ENCODE results near the gene PLCD3.

Gene PLCD3

GRCh38 chr17:45132320-45132571 is at the start of gene PLCD3:
PLCD3 (minus strand) TSS chr17:45132515; CDS start chr17:45132410, 105 bp downstream.
- H3K4me3 ChIP-seq (ENCODE audit: low read depth, low read length) = peak within 1 kb of the TSS; percentile 49
- DNase-seq (ENCODE audit: low read depth) = no peak
- TF ChIP-seq POLR2A (IDR thresholded peaks at IDR 0.05; ENCODE audit: extremely low read depth, insufficient read length) (no peak), MAX (IDR thresholded peaks at IDR 0.05; ENCODE audit: low read depth, low read length) (no peak), MYC (IDR thresholded peaks at IDR 0.05; ENCODE audit: low read depth, low read length) (no peak), CTCF (IDR thresholded peaks at IDR 0.05; ENCODE audit: low read depth, low read length) (no peak)

- TF ChIP-seq CTCF (IDR thresholded peaks at IDR 0.05; ENCODE audit: low read depth, low read length) (no peak), MAX (IDR thresholded peaks at IDR 0.05; ENCODE audit: low read depth, low read length) (no peak), POLR2A (IDR thresholded peaks at IDR 0.05; ENCODE audit: extremely low read depth, insufficient read length) (no peak), MYC (IDR thresholded peaks at IDR 0.05; ENCODE audit: low read depth, low read length) (no peak)
- no peak overlapping the region for H3K4me3 ChIP-seq (ENCODE audit: low read depth, low read length)
- peak; percentile 21 for DNase-seq (ENCODE audit: low read depth)
Measured at GRCh38 chr17:45177563-45177962, 45.2 kb upstream of the PLCD3 start.

GRCh38 chr17:45175759-45176115 is 43.4 kb upstream of the PLCD3 start:
- H3K4me3 ChIP-seq (ENCODE audit: low read depth, low read length) = no peak overlapping the region
- no peak for DNase-seq (ENCODE audit: low read depth)
- TF ChIP-seq POLR2A (IDR thresholded peaks at IDR 0.05; ENCODE audit: extremely low read depth, insufficient read length) (no peak), CTCF (IDR thresholded peaks at IDR 0.05; ENCODE audit: low read depth, low read length) (no peak), MYC (IDR thresholded peaks at IDR 0.05; ENCODE audit: low read depth, low read length) (no peak), MAX (IDR thresholded peaks at IDR 0.05; ENCODE audit: low read depth, low read length) (no peak)

- DNase-seq (ENCODE audit: low read depth) = peak; percentile 91
Measured at GRCh38 chr17:45172541-45173286, 40.4 kb upstream of the PLCD3 start.

GRCh38 chr17:45172232-45172540 is 39.9 kb upstream of the PLCD3 start:
- no peak overlapping the region for H3K4me3 ChIP-seq (ENCODE audit: low read depth, low read length)

More at GRCh38 chr17:45172541-45173286, 40.4 kb upstream of the PLCD3 start:
- TF ChIP-seq CTCF (IDR thresholded peaks at IDR 0.05; ENCODE audit: low read depth, low read length) = no peak
- TF ChIP-seq MAX (IDR thresholded peaks at IDR 0.05; ENCODE audit: low read depth, low read length) = 0 out of 2 replicates have a peak, but pooled peaks have one; percentile 46
- peak; percentile 14 for TF ChIP-seq POLR2A (IDR thresholded peaks at IDR 0.05; ENCODE audit: extremely low read depth, insufficient read length)
- H3K4me3 ChIP-seq (ENCODE audit: low read depth, low read length) = no peak overlapping the region

More at GRCh38 chr17:45172232-45172540, 39.9 kb upstream of the PLCD3 start:
- DNase-seq (ENCODE audit: low read depth) = no peak
- no peak for TF ChIP-seq CTCF (IDR thresholded peaks at IDR 0.05; ENCODE audit: low read depth, low read length)
- TF ChIP-seq MYC (IDR thresholded peaks at IDR 0.05; ENCODE audit: low read depth, low read length) = no peak
- no peak for TF ChIP-seq POLR2A (IDR thresholded peaks at IDR 0.05; ENCODE audit: extremely low read depth, insufficient read length)
- TF ChIP-seq MAX (IDR thresholded peaks at IDR 0.05; ENCODE audit: low read depth, low read length) = no peak
